Regular cardiac myocyte (primary cell): Measurements from ENCODE around the gene MANEAL. TPM values are rescaled to one million over a fixed set of nuclear protein-coding genes. Genes with fewer than 3 reads are reported as not detected.

Source experiments
- total RNA-seq: library from RNA; depleted of rRNA; stranded (reverse); fragments of >200 nt; gene quantifications from 2 replicates; pipeline ENCODE4 v1.2.3, GENCODE V29; 2014

MANEAL gene, protein sequence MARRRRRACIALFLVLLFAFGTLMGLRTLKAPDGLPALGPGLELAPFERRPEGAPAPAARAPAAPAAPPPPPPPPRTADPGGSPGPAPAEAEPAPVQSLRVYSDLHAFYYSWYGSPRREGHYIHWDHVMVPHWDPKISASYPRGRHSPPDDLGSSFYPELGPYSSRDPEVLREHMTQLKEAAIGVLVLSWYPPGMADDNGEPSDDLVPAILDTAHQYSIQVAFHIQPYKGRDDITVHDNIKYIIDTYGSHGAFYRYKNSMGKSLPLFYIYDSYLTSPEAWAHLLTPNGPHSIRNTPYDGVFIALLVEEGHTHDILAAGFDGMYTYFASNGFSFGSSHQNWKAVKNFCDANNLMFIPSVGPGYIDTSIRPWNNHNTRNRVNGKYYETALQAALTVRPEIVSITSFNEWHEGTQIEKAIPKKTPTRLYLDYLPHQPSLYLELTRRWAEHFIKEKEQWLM
- 0.38 and 0.56 TPM in 2 replicates for total RNA-seq

GRCh38 chr1:37793773-37794371 lies at the start of gene MANEAL:
Gene MANEAL (plus strand): TSS chr1:37793847. CDS start chr1:37794183, 336 bp downstream.

GRCh38 chr1:37764888-37765441 lies 28.7 kb upstream of the MANEAL start, which contains the start of gene EPHA10:
Gene EPHA10 (minus strand): TSS chr1:37765120. CDS start chr1:37765066, 54 bp downstream.

DNA sequence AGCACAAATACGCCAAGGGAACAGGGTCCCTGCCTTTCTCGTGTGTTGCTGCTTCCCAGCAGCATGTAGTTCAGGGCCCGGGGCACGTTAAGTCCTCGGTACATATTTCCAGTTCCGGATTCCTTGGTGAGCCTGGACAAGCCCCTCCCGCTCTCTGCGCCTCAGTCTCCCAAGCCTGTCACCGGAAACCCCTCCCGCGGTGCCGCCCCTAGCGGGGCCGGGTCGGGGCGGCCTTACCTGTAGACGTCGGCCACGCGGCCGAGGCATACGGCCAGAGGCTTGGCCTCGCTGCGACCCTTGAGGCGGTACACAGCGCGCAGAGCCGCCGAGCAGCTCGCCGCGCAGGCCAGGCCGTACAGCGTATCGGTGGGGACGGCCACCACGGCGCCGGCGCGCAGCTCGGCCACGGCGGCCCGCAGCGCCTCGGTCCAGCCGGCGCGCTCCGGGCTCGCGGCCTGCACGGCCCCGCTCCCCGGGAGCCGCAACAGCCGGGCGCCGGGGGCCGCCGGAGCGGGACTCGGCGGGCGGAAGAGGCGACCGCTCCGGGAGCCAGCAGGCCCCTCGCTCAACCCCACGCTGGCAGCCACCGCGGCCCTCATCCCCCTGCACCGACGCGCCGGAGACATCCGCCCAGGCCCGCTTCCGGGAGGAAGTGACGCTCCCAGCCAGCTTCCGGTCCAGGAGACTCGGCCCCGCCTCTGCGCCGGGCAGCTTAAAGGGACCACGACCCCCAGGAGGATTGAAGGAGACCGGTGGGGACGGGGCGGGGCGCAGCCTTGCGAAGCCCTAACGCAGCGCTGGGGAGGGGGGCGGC lies 14.1 kb downstream of the MANEAL start, which contains the start of the genes C1orf122 and YRDC:
TSS of gene C1orf122 (plus strand) at position 236 of the 814 bp plus-strand sequence. CDS start 615 bp downstream, outside the sequence.
TSS of gene YRDC (minus strand) at position 654 of the 814 bp plus-strand sequence. CDS start at position 626, 28 bp downstream.

Other genes with a start within 250 kb of the MANEAL start
- gene SNIP1, start 239.6 kb upstream of the MANEAL start, total RNA-seq, result 10.7 and 12.7 TPM in 2 replicates
- gene DNALI1, start 236.9 kb upstream of the MANEAL start, total RNA-seq, result 2.0 and 5.0 TPM in 2 replicates
- gene GNL2, start 197.9 kb upstream of the MANEAL start, total RNA-seq, result 69.3 and 77.8 TPM in 2 replicates
- gene RSPO1, start 159.0 kb upstream of the MANEAL start, total RNA-seq, result under 0.01 TPM in 1 of 2 replicates, not detected in the other
- 1.4 and 24.2 TPM in 2 replicates for gene CDCA8, start 101.3 kb upstream of the MANEAL start, total RNA-seq
- under 0.01 TPM in 1 of 2 replicates, not detected in the other for gene EPHA10, start 28.7 kb upstream of the MANEAL start, total RNA-seq
- gene C1orf122, start 13.9 kb downstream of the MANEAL start, total RNA-seq, result 26.5 and 33.3 TPM in 2 replicates
- gene YRDC, start 14.4 kb downstream of the MANEAL start, total RNA-seq, result 12.1 and 33.2 TPM in 2 replicates
- gene MTF1, start 65.7 kb downstream of the MANEAL start, total RNA-seq, result 2.3 and 3.3 TPM in 2 replicates
- gene INPP5B, start 153.2 kb downstream of the MANEAL start, total RNA-seq, result 22.2 and 32.1 TPM in 2 replicates
- 82.6 and 138 TPM in 2 replicates for gene SF3A3, start 196.2 kb downstream of the MANEAL start, total RNA-seq
- 7.3 and 12.8 TPM in 2 replicates for gene FHL3, start 211.7 kb downstream of the MANEAL start, total RNA-seq
- 30.2 and 56.4 TPM in 2 replicates for gene UTP11, start 218.9 kb downstream of the MANEAL start, total RNA-seq